Right cardiac atrium (tissue), 5 donors: ENCODE data around the gene MORN1. TPM values are rescaled to one million over a fixed set of nuclear protein-coding genes. Genes with fewer than 3 reads are reported as not detected.

Experiments used
- ATAC-seq, 2 donors: fragments of 200-7000 bp; cut with Tn5 transposase; one replicate each; pipeline versions ENCODE4 v1.8.0 to v1.9.1; 2020; ENCODE audit warnings: moderate library complexity in 2 of 2, mild to moderate bottlenecking in 1 of 2
- DNase-seq, 3 donors: peaks; one replicate each; pipeline ENCODE4 v3.0.0-alpha.2; 2020
- H3K27ac ChIP-seq: one replicate; pipeline ENCODE4 v1.5.1; 2013; ENCODE audit warnings: mild to moderate bottlenecking, low read length, control low read depth, moderate library complexity
- H3K27me3 ChIP-seq: one replicate; pipeline ENCODE4 v1.6.1; 2013; ENCODE audit not compliant: control insufficient read depth, insufficient read depth
- H3K4me1 ChIP-seq: one replicate; pipeline ENCODE4 v1.6.1; 2013; ENCODE audit warnings: low read length; ENCODE audit not compliant: control insufficient read depth, insufficient read depth
- H3K4me3 ChIP-seq: one replicate; pipeline ENCODE4 v1.5.1; 2013; ENCODE audit warnings: low read length, control low read depth
- H3K9me3 ChIP-seq: one replicate; pipeline ENCODE4 v1.6.1; 2013; ENCODE audit warnings: low read length; ENCODE audit not compliant: control insufficient read depth
- WGBS: extraction: QIAGEN DNeasy Blood & Tissue Kit; methylation state at CpG from one replicate; pipeline ENCODE4 v1.1.7; 2013; 5-methylcytosine and 5-hydroxymethylcytosine counted together
- intact Hi-C, 4 donors: fragments of 100-400 bp; cut with DNase I; formaldehyde crosslinking; loops; one replicate each; pipeline versions ENCODE4 v1.11.0 to v1.14.0; 2022 to 2023
- polyA plus RNA-seq: library from polyadenylated mRNA; stranded (reverse); fragments of 200-250 nt; gene quantifications from one replicate; pipeline ENCODE4 v1.2.3, GENCODE V29; 2013
- total RNA-seq, 4 donors: library from RNA; stranded (reverse); fragmentation: NEBNext Ultra II Directional; extraction: Animal tissue kit (Norgen Biotek cat#: 25700); gene quantifications; one replicate each; pipeline ENCODE4 v1.2.1, GENCODE V29; 2021
- donor health status: healthy with polysubstance abuse.
- donor health status: DM: no; HTN: yes; CAD: no.
- donor health status: DM: no; HTN: no; CAD: no.
- donor health status: DM: no; HTN: yes; CAD: no; lungs with severe emphysema.
- donor health status: DM: yes; HTN: yes; CAD: no.

MORN1 gene
- total and polyA plus RNA-seq, 5 donors = 3.2 to 5.1 (median 4.1) TPM

- DNase-seq = peak; percentile 6 to 54 (median 51)
- ATAC-seq = no peak
- Histone ChIP-seq H3K4me1 (no peaks in the 10 kb centered on the region), H3K27me3 (no peaks in the 10 kb centered on the region), H3K27ac (no peak overlapping the region), H3K4me3 (no peak overlapping the region), H3K9me3 (no peaks in the 10 kb centered on the region)
- intact Hi-C loops = no loop called here
- WGBS = 90% methylated on average over 28 of the region's 28 CpGs
Observed at GRCh38 chr1:2355373-2356261, 35.7 kb downstream of the MORN1 start.

GRCh38 chr1:2354511-2355372 is 36.6 kb downstream of the MORN1 start:
- Histone ChIP-seq H3K27ac (no peak overlapping the region), H3K4me3 (no peak overlapping the region), H3K27me3 (no peaks in the 10 kb centered on the region), H3K9me3 (no peaks in the 10 kb centered on the region), H3K4me1 (no peaks in the 10 kb centered on the region)
- ATAC-seq = no peak
- WGBS = 73% methylated on average over 38 of the region's 38 CpGs
- intact Hi-C loops = no loop called here
- DNase-seq = peak; percentile 3 to 47 (median 27)

GRCh38 chr1:2353551-2354438 is 37.6 kb downstream of the MORN1 start:
- Histone ChIP-seq H3K4me3 (no peak overlapping the region), H3K9me3 (no peaks in the 10 kb centered on the region), H3K27me3 (no peaks in the 10 kb centered on the region), H3K27ac (peak overlapping the region; percentile 5), H3K4me1 (no peaks in the 10 kb centered on the region)
- ATAC-seq (peak in 1 of 2 donors; percentile 19), DNase-seq (peak; percentile 12 to 55 (median 51))
- intact Hi-C loops = no loop called here
- WGBS = 80% methylated on average over 28 of the region's 28 CpGs

- intact Hi-C loops = no loop called here
- 66% methylated on average over 21 of the region's 21 CpGs for WGBS
- H3K27me3 ChIP-seq = no peaks in the 10 kb centered on the region
- H3K4me3 ChIP-seq = no peak overlapping the region
- DNase-seq = peak; percentile 35 to 82 (median 64)
- peak overlapping the region; percentile 3 for H3K27ac ChIP-seq
- H3K4me1 ChIP-seq = no peaks in the 10 kb centered on the region
- no peaks in the 10 kb centered on the region for H3K9me3 ChIP-seq
- ATAC-seq = peak; percentile 33 to 50
Observed at GRCh38 chr1:2352897-2353550, 38.3 kb downstream of the MORN1 start.

GRCh38 chr1:2352341-2352896 is 38.9 kb downstream of the MORN1 start:
- Histone ChIP-seq H3K4me1 (no peaks in the 10 kb centered on the region), H3K9me3 (no peaks in the 10 kb centered on the region), H3K4me3 (no peak overlapping the region), H3K27me3 (no peaks in the 10 kb centered on the region), H3K27ac (no peak overlapping the region)
- 93% methylated on average over 11 of the region's 11 CpGs for WGBS
- DNase-seq = peak; percentile 6 to 61 (median 36)
- intact Hi-C loops = no loop called here
- ATAC-seq = no peak

GRCh38 chr1:2351723-2352122 is 39.6 kb downstream of the MORN1 start:
- ATAC-seq = no peak
- 88% methylated on average over 8 of the region's 8 CpGs for WGBS
- intact Hi-C loops = no loop called here
- H3K4me3 ChIP-seq = no peak overlapping the region
- no peaks in the 10 kb centered on the region for H3K9me3 ChIP-seq
- H3K4me1 ChIP-seq = no peaks in the 10 kb centered on the region
- DNase-seq = peak in 2 of 3 donors; percentile 31 to 33
- no peak overlapping the region for H3K27ac ChIP-seq
- no peaks in the 10 kb centered on the region for H3K27me3 ChIP-seq

- H3K4me3 ChIP-seq = no peak overlapping the region
- H3K4me1 ChIP-seq = no peaks in the 10 kb centered on the region
- ATAC-seq = no peak
- H3K9me3 ChIP-seq = no peaks in the 10 kb centered on the region
- 89% methylated on average over 31 of the region's 31 CpGs for WGBS
- no peaks in the 10 kb centered on the region for H3K27me3 ChIP-seq
- intact Hi-C loops = no loop called here
- no peak overlapping the region for H3K27ac ChIP-seq
- peak; percentile 10 to 49 (median 41) for DNase-seq
Observed at GRCh38 chr1:2350911-2351655, 40.3 kb downstream of the MORN1 start.

- H3K27me3 ChIP-seq = no peaks in the 10 kb centered on the region
- ATAC-seq (no peak), DNase-seq (peak in 2 of 3 donors; percentile 20 to 37)
- H3K4me1 ChIP-seq = no peaks in the 10 kb centered on the region
- intact Hi-C loops = no loop called here
- H3K9me3 ChIP-seq = no peaks in the 10 kb centered on the region
- H3K4me3 ChIP-seq = no peak overlapping the region
- WGBS = 89% methylated on average over 10 of the region's 10 CpGs
- no peak overlapping the region for H3K27ac ChIP-seq
Observed at GRCh38 chr1:2350501-2350900, 40.9 kb downstream of the MORN1 start.

GRCh38 chr1:2349806-2350205 is 41.5 kb downstream of the MORN1 start:
- Histone ChIP-seq H3K4me1 (no peaks in the 10 kb centered on the region), H3K27me3 (no peaks in the 10 kb centered on the region), H3K9me3 (no peaks in the 10 kb centered on the region), H3K4me3 (no peak overlapping the region), H3K27ac (no peak overlapping the region)
- 88% methylated on average over 9 of the region's 9 CpGs for WGBS
- ATAC-seq = no peak
- peak in 2 of 3 donors; percentile 18 to 24 for DNase-seq
- intact Hi-C loops = no loop called here
